Stimulated activated CD4-positive, alpha-beta T cell treated with anti-CD3 and anti-CD28 coated beads, Interleukin-15, amount 100 ng/mL, for 24 hours (primary cell): ENCODE results near the gene ANKRD40.
A peak's percentile ranks its signal among the peaks of the same experiment; 100 is the strongest.
"Not testable (repeated sequence)": the region's sequence is repeated elsewhere in the genome, so short reads cannot be mapped to it uniquely, and the experiment has no call there.

Source experiments
- DNase-seq: peaks from one replicate; pipeline ENCODE4 v3.0.0-alpha.2; 2020

The ANKRD40 gene, protein sequence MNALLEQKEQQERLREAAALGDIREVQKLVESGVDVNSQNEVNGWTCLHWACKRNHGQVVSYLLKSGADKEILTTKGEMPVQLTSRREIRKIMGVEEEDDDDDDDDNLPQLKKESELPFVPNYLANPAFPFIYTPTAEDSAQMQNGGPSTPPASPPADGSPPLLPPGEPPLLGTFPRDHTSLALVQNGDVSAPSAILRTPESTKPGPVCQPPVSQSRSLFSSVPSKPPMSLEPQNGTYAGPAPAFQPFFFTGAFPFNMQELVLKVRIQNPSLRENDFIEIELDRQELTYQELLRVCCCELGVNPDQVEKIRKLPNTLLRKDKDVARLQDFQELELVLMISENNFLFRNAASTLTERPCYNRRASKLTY

DNA sequence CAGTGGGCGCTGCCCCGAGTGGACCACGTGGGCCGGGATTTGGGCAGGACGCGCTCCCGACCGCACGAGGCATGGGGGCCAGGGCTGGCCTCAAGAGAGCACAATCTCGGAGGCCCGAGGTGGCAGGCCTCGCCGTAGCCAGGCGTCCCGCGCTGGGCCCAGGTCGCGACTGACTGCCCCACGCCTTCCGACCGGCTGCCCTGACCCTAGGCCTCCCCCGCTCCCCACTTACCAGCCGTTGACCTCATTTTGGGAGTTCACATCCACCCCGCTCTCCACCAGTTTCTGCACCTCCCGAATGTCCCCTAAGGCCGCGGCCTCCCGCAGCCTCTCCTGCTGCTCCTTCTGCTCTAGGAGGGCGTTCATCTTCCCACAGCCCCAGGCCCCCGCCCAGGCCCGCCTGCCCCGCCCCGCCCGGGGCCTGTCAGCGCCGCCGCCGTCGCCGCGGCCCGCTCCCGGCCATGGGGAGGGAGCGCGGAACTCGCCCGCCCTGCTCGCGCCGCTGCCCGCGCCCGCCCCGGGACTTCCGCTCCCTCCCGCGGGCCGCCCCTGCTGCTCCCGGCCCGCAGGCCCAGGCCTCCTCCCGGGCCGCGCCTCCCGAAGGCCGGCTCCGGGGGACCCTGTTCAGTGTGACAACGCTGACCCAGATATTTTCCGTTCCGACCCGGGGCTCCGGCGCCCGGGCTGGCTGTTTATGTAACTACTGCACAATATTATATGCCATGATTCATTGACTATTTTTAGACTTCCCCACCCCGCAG, at the start of gene ANKRD40:
Gene ANKRD40 (minus strand): TSS at position 626 of the 761 bp plus-strand sequence. CDS start 260 bp downstream, at position 366.
- peak; percentile 91 for DNase-seq

DNA sequence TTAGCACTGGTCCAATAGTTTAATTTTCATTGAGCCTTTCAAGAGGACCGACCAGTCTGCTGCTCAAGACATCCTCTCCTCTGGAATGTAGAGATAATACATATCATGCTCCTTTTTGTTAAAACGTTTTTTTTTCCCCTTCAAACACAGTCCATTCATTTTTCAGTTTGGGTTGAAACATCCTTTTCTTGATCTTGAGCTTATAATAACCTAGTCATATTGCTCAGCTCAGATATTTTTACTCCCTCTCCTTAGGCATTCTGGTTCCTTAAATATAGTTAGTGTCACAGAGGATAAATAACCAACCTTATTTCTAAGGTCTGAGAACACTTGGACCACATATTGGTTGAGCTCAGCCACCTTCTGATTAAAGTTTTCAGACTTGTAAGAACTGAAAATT, 46.8 kb upstream of the ANKRD40 start:
- no peak for DNase-seq

DNA sequence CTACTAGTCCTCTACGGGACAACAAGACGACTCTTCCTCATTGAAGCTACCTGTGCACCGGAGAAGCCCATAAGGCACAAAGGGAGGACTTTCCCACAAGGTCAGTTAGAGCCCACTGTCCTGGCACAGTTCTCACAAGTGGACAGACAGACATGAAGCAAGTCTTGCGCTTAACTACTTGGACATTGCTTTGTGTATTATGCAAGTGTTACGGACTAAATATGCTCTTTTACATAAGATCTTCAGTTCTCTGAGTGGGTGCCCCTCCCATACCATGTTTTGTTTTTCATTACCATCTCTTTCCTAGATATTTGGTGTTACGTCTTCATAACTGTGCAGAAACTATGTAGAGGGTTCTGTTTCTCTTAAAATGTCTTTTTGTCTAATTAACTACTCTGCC, 41.5 kb upstream of the ANKRD40 start:
- no peak for DNase-seq

DNA sequence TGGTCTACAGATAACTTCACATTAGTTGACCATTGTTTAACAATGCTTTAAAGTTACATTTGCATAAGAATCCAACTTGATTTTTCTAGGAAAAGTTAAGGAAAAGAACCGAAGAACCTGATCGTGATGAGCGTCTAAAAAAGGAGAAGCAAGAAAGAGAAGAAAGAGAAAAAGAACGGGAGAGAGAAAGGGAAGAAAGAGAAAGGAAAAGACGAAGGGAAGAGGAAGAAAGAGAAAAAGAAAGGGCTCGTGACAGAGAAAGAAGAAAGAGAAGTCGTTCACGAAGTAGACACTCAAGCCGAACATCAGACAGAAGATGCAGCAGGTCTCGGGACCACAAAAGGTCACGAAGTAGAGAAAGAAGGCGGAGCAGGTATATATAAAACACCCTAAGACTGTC, 37.9 kb upstream of the ANKRD40 start:
- no peak for DNase-seq

DNA sequence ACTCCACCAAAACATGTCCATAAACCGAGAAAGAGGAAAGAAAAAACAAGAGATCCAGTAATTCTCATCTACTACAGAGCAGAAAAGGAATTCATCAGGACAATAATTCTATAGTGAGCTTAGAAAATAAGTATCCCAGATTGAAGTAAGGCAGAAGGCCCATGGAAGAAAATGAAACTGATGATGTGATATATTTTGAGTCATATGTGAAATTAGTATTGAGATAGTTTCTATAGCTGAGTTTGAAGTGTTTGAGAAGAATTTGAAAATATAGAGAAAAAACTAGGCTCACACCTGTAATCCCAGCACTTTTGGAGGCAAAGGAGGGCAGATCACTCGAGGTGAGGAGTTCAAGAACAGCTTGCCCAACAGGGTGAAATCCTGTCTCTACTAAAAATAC, 31.4 kb upstream of the ANKRD40 start:
- no peak for DNase-seq

DNA sequence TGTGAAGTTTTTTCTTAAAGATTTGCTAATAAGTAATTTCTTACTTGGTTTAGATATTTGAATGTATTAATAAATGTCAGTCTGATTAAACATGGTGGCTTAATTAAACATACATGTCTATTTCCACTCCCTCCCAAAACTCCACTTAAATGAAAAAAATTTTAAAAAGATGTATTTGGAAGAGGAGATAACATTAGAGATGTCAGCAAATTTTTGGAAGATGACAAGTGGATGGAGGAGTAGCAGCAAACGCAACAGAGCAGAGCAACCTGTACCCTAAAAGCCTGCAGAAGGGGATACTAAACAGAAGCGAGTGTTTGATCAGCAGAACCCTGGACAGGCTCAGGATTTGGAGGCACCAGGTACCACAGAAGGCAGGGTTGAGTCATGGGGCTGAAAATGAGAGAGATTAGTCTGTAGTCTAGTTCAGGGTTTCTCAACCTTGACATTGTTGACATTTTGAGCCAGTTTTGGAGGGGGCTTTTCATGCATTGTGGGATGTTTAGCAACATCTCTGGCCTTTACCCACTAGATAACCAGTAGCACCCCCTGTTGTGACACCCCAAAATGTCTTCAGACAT, 29.5 kb upstream of the ANKRD40 start:
- peak; percentile 30 for DNase-seq

DNA sequence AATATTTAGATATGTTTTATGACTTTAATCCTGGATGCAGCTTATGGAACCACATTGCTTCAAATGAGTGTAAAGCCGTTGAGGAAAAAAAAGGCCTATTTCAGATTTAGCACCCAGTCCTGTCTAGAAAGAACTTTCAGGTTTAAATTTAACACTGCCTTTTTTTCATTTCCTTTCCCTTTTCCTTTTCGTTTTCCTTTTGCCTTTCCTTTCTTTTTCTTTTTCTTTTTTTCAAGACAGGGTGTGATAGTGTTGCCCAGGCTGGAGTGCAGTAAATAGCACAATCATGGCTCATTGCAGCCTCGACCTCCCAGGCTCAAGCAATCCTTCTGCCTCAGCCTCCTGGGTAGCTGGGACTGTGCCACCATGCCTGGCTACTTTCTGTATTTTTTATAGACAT, 27.6 kb upstream of the ANKRD40 start:
- DNase-seq = no peak

DNA sequence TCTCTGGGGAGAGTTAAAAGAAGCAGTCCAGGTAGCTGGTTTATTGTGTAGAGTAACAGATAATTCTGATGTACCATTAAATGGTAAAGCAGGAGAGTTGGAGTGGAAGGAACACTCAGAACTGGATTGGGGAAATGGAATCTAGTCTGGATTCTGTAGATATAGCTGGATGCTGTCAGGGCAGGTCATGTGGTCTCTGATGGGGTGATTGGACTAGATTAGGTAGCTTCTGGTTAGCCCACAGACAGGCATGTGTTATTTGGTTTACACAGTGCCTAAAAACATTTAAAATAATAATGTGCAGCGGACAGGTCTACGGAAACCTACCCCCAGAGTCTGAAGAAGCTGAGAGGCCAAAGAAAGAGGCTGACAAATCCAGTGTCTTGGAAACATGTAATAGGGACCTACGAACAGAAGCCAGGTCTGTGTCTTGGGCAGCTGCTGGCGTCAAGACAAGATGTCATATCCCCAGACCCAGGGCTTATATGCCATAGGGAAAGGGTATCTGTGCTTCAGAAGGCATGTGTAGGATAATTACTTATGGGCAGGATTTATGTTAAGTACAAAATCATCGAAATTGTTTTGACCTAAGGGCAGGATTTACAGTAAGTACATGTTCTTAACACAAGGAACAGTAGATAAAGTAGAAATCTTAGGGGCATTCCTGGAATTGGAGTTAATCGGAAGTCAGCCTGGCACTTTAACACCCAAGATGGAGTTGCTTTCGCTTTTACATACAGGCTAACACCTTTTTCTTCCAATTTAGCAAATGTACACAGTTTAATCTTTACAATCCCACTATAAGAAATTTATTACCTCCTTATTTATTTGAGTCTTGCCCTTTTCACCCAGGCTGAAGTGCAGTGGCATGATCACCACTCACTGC, 24.1 kb upstream of the ANKRD40 start:
- no peak for DNase-seq

DNA sequence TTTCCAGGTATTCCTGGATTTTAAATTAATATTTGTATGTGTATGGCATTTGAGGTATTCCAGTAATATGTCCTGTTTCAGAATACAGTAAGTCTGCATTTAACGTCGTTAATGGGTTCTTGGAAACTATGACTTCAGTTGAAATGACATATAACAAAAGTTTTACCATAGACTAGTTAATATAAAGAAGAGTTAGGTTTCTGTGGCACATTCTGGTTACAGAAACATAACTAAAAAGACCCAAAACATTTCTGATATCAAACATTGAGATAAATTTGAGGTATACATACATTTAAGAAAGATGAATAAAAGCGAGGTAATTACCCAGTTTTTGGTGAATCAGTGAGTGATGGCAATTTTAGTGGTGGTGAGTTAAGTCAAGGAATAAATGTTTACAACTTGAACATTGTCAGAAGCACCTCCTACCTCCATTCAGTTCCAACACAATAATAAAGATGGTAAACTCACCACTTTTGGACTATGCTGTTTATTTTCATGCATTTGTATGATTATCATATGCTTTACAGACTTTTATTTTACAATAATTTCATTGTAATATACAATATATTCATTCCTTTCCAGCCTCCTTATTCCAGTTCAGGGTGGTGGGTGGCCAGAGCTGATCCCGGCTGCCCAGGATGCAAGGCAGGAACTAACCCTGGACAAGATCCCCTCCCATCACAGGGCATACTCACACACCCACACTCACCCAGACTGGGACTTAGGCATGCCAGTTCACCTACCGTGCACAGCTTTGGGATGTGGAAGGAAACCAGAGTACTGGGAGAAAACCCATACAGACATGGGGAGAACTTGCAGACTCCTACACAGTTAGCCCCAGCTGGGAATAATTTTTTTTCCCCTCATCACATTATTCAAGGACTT, 21.4 kb upstream of the ANKRD40 start:
- no peak for DNase-seq

DNA sequence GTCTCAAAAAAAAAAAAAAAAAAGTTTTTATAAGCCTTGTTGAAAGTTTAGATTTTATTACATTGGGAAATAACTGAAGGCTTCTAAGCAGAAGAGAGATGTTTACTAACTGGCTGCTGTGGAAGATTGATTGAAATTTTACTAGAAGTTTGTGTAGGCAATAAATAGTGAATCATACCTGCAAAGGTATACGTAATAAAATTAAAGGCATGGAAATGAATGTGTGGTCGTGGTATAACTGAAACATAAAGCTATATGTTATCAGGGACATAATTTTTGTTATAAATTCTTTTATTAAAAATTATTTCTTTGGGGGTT, 20.4 kb upstream of the ANKRD40 start:
- no peak for DNase-seq

DNA sequence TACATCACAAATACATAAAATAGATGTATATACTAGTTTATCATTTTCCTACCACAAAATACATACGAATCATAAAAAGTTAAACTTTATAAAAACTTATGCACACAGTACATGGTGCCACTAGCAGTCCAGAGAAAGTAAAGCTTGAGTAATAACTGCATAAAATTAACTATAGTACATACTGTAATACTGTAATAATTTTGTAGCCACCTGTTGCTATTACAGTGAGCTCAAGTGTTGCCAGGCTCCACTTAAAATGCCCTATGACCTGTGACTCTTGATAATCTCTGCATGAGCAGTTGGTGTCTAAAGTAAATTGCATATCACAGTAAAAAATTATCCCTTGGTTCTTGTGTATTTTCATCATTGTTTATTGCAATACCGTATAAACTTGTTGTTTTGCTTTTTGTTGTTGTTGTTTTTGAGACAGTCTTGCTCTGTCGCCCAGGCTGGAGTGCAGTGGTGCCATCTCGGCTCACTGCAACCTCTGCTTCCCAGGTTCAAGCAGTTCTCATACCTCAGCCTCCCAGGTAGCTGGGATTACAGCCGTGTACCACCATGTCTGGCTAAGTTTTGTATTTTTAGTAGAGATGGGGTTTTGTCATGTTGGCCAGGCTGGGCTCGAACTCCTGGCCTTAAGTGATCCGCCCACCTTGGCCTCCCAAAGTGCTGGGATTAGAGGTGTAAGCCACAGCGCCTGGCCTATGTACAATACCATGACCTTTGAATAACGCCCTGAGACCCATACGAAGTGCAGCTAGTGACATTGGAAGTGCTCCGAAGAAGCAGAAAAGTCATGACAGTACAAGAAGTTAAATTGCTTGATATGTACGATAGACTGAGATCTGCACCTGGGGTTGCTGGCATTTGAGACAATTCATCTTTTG, 18.3 kb upstream of the ANKRD40 start:
- DNase-seq = no peak

DNA sequence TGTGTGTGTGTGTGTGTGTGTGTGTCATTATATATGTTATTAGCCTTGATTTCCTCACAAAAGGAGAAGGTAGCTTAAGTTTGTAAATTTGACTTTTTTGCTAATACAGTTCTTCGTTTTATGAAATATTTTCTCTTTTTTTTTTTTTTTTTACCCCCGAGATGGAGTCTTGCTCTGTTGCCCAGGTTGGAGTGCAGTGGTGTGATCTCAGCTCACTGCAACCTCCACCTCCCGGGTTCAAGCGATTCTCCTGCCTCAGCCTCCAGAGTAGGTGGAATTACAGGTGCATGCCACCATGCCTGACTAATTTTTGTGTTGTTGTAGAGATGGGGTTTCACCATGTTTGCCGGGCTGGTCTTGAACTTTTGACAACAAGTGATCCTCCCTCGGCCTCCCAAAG, 16.9 kb upstream of the ANKRD40 start:
- DNase-seq = not testable (repeated sequence)

DNA sequence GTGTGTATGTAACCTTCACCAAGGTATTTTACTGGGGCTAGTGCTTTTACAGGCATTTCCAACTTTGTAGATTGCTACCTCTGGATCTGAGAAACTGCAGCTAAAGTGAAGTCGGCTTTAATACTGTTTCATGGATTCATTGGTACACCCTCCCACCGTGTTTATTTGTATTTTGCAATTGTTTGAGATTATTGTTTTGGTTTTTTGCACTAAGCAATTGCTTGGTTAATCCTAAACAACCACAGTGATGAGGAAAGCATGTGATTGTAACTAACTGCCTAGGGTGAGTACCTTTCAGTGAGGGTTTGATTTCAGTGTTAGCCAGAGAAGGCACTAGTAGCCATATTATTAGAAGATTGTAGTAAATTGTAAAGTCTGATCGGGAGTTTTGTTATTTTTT, 15.0 kb upstream of the ANKRD40 start:
- no peak for DNase-seq

DNA sequence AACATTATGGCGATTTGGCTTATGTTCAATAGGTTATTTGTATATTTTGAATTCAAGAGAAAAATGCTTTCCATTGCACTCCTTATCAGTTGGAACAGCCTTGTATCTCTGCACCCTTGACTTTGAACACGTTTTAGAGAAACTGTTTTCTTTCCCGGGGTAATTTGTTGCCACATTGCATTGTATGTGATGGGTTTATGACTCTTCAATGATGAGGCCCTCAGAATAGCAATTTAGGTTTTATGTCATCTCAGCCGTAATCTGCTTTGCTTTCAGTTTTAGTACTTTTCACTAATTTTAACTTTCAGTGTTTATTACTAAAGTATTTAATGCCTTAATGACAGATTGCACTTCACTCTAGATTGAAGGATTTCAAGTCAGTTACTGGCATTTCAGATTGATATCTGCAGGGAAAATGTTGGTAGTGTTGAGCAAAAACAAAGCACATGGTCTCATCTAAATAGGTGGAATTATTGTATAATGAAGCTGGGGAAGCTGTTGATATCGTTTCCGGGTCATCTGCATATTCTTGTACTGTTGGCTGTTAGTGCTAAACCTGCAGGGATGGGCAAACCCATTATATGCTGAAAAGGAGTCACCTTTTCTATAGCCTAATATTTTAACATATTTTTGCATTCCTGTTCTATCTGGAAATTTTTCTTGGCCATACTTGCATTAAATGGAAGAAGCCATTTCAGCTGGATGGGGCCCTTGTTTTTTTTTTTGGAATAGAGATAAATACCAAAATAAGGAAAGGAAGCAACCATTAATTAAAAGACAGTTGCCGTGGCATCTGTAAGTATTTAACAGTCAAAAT, 13.7 kb upstream of the ANKRD40 start:
- DNase-seq = no peak

DNA sequence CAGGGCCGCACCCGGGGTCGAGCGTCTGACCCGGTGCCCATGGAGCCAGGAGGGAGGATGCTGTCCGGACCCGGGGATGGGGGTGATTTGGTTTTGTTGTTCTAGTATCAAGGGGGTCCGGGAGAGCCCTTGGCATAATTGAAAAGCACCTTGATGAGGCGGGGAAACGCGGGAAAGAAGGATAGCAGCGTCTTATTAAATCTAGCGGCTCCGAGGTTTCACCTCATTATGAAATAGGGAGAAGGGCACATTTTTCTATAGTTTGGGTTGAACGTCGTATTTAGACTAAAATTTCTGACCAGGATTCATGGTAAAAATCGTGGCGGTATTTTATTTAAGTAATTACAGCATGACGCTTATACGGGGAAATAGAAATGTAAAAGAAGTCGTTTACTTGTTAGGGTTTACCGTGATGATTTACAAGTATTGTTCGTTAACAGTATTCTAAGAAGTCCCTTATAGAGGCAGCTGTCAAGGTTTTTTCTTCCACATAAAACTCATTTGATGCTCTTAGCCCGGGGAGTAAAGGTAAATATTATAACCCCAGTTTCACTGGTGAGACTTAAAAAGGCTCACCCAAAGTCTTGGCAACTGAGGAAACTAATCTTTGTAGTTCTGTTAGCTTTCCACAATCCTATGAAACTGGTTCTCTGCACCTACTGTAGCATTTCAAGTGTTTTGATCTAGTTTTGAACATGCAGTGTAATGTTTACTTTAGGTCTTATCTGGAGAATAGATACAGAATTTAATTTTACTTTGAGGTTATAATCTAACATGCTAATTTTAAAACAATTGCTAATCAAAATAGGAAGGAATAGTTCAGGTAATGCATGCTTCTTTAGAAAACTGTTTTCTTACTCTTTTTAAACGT, 12.4 kb upstream of the ANKRD40 start:
- DNase-seq = no peak

DNA sequence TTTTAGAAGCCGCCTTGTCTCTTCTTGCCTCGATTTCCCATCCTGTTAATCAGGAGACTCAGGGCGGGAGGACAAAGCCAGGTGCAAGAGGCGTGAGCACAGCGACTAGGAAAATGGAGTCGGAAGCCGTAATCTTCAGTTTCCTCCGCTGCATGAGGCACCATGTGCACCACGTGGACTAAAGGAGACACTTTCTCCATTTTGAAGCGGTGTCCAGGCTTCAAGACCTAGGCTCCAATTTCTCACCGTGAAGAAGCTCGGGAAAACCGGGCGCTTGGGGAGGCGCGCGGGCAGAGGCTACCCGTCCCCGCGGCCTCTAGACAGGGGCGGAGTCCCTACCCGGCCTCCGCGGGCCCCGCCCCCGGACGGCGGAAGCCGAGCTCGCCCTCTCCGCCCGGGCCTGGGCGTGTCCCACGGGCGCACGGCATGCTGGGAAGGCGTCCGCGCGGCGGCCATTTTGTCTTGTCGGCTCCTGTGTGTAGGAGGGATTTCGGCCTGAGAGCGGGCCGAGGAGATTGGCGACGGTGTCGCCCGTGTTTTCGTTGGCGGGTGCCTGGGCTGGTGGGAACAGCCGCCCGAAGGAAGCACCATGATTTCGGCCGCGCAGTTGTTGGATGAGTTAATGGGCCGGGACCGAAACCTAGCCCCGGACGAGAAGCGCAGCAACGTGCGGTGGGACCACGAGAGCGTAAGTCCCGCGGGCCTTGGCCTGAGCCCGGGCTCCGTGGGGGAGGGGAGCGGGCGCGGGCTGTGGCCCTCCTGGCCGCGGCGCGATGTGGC, 11.6 kb upstream of the ANKRD40 start, which contains the start of gene LUC7L3:
Gene LUC7L3 (plus strand): TSS at position 460 of the 780 bp plus-strand sequence. CDS start 130 bp downstream, at position 590.
- peak; percentile 95 for DNase-seq

DNA sequence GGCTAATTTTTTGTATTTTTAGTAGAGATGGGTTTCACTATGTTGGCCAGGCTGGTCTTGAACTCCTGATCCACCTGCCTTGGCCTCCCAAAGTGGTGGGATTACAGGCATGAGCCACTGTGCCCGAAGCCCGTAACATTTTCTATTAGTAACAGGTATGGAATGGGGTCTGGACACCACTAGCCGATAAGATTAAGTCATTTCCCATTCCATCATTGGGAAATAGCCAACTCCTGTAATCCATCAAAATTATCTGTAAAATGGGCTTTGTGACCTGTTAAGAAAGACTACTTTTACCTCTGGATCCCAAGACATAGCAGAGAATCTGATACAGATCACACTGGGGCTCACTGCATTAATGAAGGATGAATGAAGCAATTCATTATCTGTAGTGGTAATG, 7.8 kb upstream of the ANKRD40 start:
- DNase-seq = no peak

DNA sequence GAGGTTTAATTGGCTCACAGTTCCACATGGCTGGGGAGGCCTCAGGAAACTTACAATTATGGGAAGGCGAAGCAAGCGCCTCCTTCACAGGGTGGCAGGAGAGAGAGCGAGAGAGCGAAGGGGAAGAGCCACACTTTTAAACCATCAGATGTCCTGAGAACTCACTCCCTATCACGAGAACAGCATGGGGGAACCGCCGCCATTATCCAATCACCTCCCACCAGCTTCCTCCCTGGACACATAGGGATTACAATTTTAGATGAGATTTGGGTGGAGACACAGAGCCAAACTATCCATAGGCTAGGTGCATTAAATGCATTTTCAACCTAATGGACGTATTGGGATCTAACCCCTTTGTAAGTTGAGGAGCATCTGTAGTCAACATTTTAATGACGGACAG, 4.9 kb upstream of the ANKRD40 start:
- no peak for DNase-seq
